Activated B cell treated with CpG ODN at 0.5 μM for 24 hours (primary cell): Measurements from ENCODE around the gene ENPP1. TPM values are rescaled to one million over a fixed set of nuclear protein-coding genes. Genes with fewer than 3 reads are reported as not detected.

ENCODE experiments used
- ATAC-seq: fragments of 200-7000 bp; cut with Tn5 transposase; one replicate; pipeline ENCODE4 v1.10.0; 2021; ENCODE audit warnings: low read depth, mild to moderate bottlenecking, moderate library complexity
- CTCF ChIA-PET: fragments of 350-600 bp; sonication (Branson Sonifier 250); formaldehyde crosslinking; loops from one replicate; lab custom pipeline; 2021; ENCODE audit warnings: antibody characterized with exemption; lab: Charles Lee
- POLR2A ChIA-PET: fragments of 350-600 bp; sonication (Branson Sonifier 250); formaldehyde crosslinking; loops from one replicate; lab custom pipeline; 2021; ENCODE audit warnings: antibody characterized with exemption; lab: Charles Lee
- DNase-seq: peaks from one replicate; pipeline ENCODE4 v3.0.0; 2022
- H3K27ac Mint-ChIP-seq: one replicate; pipeline ENCODE4 v1.8.0; 2020; ENCODE audit warnings: mixed read lengths
- H3K27me3 Mint-ChIP-seq: one replicate; pipeline ENCODE4 v1.8.0; 2021; ENCODE audit warnings: mixed read lengths
- H3K36me3 Mint-ChIP-seq: one replicate; pipeline ENCODE4 v1.8.0; 2021; ENCODE audit warnings: low read depth, mixed read lengths
- H3K4me1 Mint-ChIP-seq: one replicate; pipeline ENCODE4 v1.8.0; 2021; ENCODE audit warnings: mixed read lengths
- H3K4me3 Mint-ChIP-seq: one replicate; pipeline ENCODE4 v1.8.0; 2020; ENCODE audit warnings: mild to moderate bottlenecking, mixed read lengths
- H3K9me3 Mint-ChIP-seq: one replicate; pipeline ENCODE4 v1.8.0; 2020; ENCODE audit warnings: mixed read lengths
- CTCF ChIP-seq: fragments of 200-600 bp; IDR thresholded peaks from one replicate; pipeline ENCODE4 v1.8.0; 2022; ENCODE audit warnings: antibody characterized with exemption, mild to moderate bottlenecking
- intact Hi-C: fragments of 100-400 bp; cut with micrococcal nuclease; formaldehyde crosslinking; loops from one replicate; pipeline ENCODE4 v1.15.1; 2024
- total RNA-seq: library from RNA; stranded (reverse); gene quantifications from 2 replicates; pipeline ENCODE4 v1.2.3, GENCODE V29; 2022

ENPP1 gene
- total RNA-seq, 1 donor from 2014 or later, result 1.3 TPM

- Mint-ChIP-seq H3K27ac (no peak overlapping the region), H3K36me3 (no peaks in the 10 kb centered on the region), H3K27me3 (peaks cover 2% of the 10 kb centered on the region), H3K9me3 (no peaks in the 10 kb centered on the region), H3K4me3 (no peak overlapping the region), H3K4me1 (no peaks in the 10 kb centered on the region)
- intact Hi-C loops, result no loop called here
- no peak for TF ChIP-seq CTCF
- ATAC-seq, result no peak
- ChIA-PET POLR2A (no interaction called here), CTCF (no interaction called here)
- no peak for DNase-seq
These were observed 44.1 kb upstream of the ENPP1 start for GRCh38 chr6:131763749-131764148.

- no peak for TF ChIP-seq CTCF
- Mint-ChIP-seq H3K36me3 (no peaks in the 10 kb centered on the region), H3K4me1 (no peaks in the 10 kb centered on the region), H3K9me3 (no peaks in the 10 kb centered on the region), H3K27me3 (peaks cover 2% of the 10 kb centered on the region), H3K27ac (no peak overlapping the region), H3K4me3 (no peak overlapping the region)
- POLR2A ChIA-PET, result no interaction called here
- no peak for ATAC-seq
- intact Hi-C loops, result no loop called here
- CTCF ChIA-PET, result no interaction called here
- DNase-seq, result no peak
These were observed 43.5 kb upstream of the ENPP1 start for GRCh38 chr6:131764350-131764749.

- H3K9me3 Mint-ChIP-seq, result no peaks in the 10 kb centered on the region
- POLR2A ChIA-PET, result no interaction called here
These were observed 42.6 kb upstream of the ENPP1 start for GRCh38 chr6:131765081-131765803.

GRCh38 chr6:131765804-131766135, 42.0 kb upstream of the ENPP1 start:
- no peak for TF ChIP-seq CTCF
- ATAC-seq (no peak), DNase-seq (no peak)
- H3K36me3 Mint-ChIP-seq, result no peaks in the 10 kb centered on the region
- ChIA-PET POLR2A (no interaction called here), CTCF (no interaction called here)
- no peak overlapping the region for H3K4me3 Mint-ChIP-seq
- H3K4me1 Mint-ChIP-seq, result no peaks in the 10 kb centered on the region
- no peaks in the 10 kb centered on the region for H3K9me3 Mint-ChIP-seq
- intact Hi-C loops, result no loop called here
- peaks cover 2% of the 10 kb centered on the region for H3K27me3 Mint-ChIP-seq
- no peak overlapping the region for H3K27ac Mint-ChIP-seq

More at GRCh38 chr6:131765081-131765803, 42.6 kb upstream of the ENPP1 start:
- intact Hi-C loops, result no loop called here
- no peak for DNase-seq
- CTCF ChIA-PET, result no interaction called here
- no peaks in the 10 kb centered on the region for H3K36me3 Mint-ChIP-seq
- H3K27ac Mint-ChIP-seq, result no peak overlapping the region
- peaks cover 2% of the 10 kb centered on the region for H3K27me3 Mint-ChIP-seq
- no peak for TF ChIP-seq CTCF
- H3K4me3 Mint-ChIP-seq, result no peak overlapping the region
- ATAC-seq, result no peak
- H3K4me1 Mint-ChIP-seq, result no peaks in the 10 kb centered on the region

GRCh38 chr6:131766631-131767030, 41.2 kb upstream of the ENPP1 start:
- H3K4me1 Mint-ChIP-seq, result no peaks in the 10 kb centered on the region
- H3K36me3 Mint-ChIP-seq, result no peaks in the 10 kb centered on the region
- peaks cover 2% of the 10 kb centered on the region for H3K27me3 Mint-ChIP-seq
- TF ChIP-seq CTCF, result no peak
- DNase-seq (no peak), ATAC-seq (no peak)
- intact Hi-C loops, result no loop called here
- no peak overlapping the region for H3K27ac Mint-ChIP-seq
- no peaks in the 10 kb centered on the region for H3K9me3 Mint-ChIP-seq
- POLR2A ChIA-PET, result no interaction called here
- CTCF ChIA-PET, result no interaction called here
- no peak overlapping the region for H3K4me3 Mint-ChIP-seq
